ENCODE measurements around the gene ZNF689. TPM values are rescaled to one million over a fixed set of nuclear protein-coding genes. Genes with fewer than 3 reads are reported as not detected.
A peak's percentile ranks its signal among the peaks of the same experiment; 100 is the strongest.

ZNF689 gene
- total and polyA plus RNA-seq, 4 donors = 3.0 to 9.5 (median 4.7) TPM

GRCh38 chr16:30581457-30581856 is 28.7 kb downstream of the ZNF689 start:
- 90 to 91% methylated on average over 7 of the region's 7 CpGs for WGBS, 2 donors
- Histone ChIP-seq H3K36me3 (ENCODE audit: control insufficient read depth in 4 of 4, insufficient read depth in 4 of 4, low read length in 4 of 4) (peaks cover 0 to 25% (median 7%) of the 10 kb centered on the region in 4 donors), H3K4me1 (ENCODE audit: control insufficient read depth in 5 of 5, insufficient read depth in 5 of 5, low read length in 5 of 5) (peaks cover 0 to 12% (median 2%) of the 10 kb centered on the region in 5 donors), H3K27ac (ENCODE audit: low read depth in 1 of 2, low read length in 1 of 2) (no peak overlapping the region), H3K9ac (ENCODE audit: insufficient read depth in 1 of 2, low read length in 2 of 2) (no peak overlapping the region), H3K4me3 (no peak overlapping the region), H3K27me3 (ENCODE audit: control insufficient read depth in 3 of 3, insufficient read depth in 3 of 3, low read length in 2 of 3) (no peaks in the 10 kb centered on the region), H3K9me3 (ENCODE audit: control insufficient read depth in 4 of 4, insufficient read depth in 3 of 4, low read length in 3 of 4) (no peaks in the 10 kb centered on the region)
- TF ChIP-seq CTCF (IDR thresholded peaks at IDR 0.05; ENCODE audit: control extremely low read depth, extremely low read depth) = no peak
- ATAC-seq (ENCODE audit: insufficient read depth, low FRiP score) (no peak), DNase-seq (no peak)

GRCh38 chr16:30574678-30575077 is 35.5 kb downstream of the ZNF689 start:
- no peak overlapping the region for H3K27ac ChIP-seq (ENCODE audit: low read depth in 1 of 2, low read length in 1 of 2)
- TF ChIP-seq CTCF (IDR thresholded peaks at IDR 0.05; ENCODE audit: control extremely low read depth, extremely low read depth) = no peak
- H3K4me3 ChIP-seq = no peak overlapping the region
- ATAC-seq (ENCODE audit: insufficient read depth, low FRiP score) = no peak
- H3K4me1 ChIP-seq (ENCODE audit: control insufficient read depth in 5 of 5, insufficient read depth in 5 of 5, low read length in 5 of 5) = peaks cover 5 to 18% (median 8%) of the 10 kb centered on the region in 5 donors
- DNase-seq = no peak
- H3K36me3 ChIP-seq (ENCODE audit: control insufficient read depth in 4 of 4, insufficient read depth in 4 of 4, low read length in 4 of 4) = peaks cover 0 to 7% (median 4%) of the 10 kb centered on the region in 4 donors
- H3K9ac ChIP-seq (ENCODE audit: insufficient read depth in 1 of 2, low read length in 2 of 2) = no peak overlapping the region
- no peaks in the 10 kb centered on the region for H3K27me3 ChIP-seq (ENCODE audit: control insufficient read depth in 3 of 3, insufficient read depth in 3 of 3, low read length in 2 of 3)
- H3K9me3 ChIP-seq (ENCODE audit: control insufficient read depth in 4 of 4, insufficient read depth in 3 of 4, low read length in 3 of 4) = no peaks in the 10 kb centered on the region
- 83 to 86% methylated on average over 1 of the region's 1 CpG for WGBS, 2 donors

- WGBS, 2 donors = 0% methylated on average over 58 to 67 of the region's 67 CpGs
- Histone ChIP-seq H3K4me3 (peak within 1 kb of the TSS; percentile 44), H3K9me3 (ENCODE audit: control insufficient read depth in 4 of 4, insufficient read depth in 3 of 4, low read length in 3 of 4) (no peaks in the 10 kb centered on the region), H3K27ac (ENCODE audit: low read depth in 1 of 2, low read length in 1 of 2) (peak within 1 kb of the TSS; percentile 92 to 96), H3K27me3 (ENCODE audit: control insufficient read depth in 3 of 3, insufficient read depth in 3 of 3, low read length in 2 of 3) (no peaks in the 10 kb centered on the region), H3K36me3 (ENCODE audit: control insufficient read depth in 4 of 4, insufficient read depth in 4 of 4, low read length in 4 of 4) (peaks cover 0 to 4% (median 0%) of the 10 kb centered on the region in 4 donors), H3K4me1 (ENCODE audit: control insufficient read depth in 5 of 5, insufficient read depth in 5 of 5, low read length in 5 of 5) (peaks cover 5 to 18% (median 9%) of the 10 kb centered on the region in 5 donors), H3K9ac (ENCODE audit: insufficient read depth in 1 of 2, low read length in 2 of 2) (peak within 1 kb of the TSS; percentile 16 to 92)
- peak; percentile 86 for ATAC-seq (ENCODE audit: insufficient read depth, low FRiP score)
- DNase-seq = peak; percentile 98 to 99 (median 99)
- TF ChIP-seq CTCF (IDR thresholded peaks at IDR 0.05; ENCODE audit: control extremely low read depth, extremely low read depth) = no peak
Measured at GRCh38 chr16:30571445-30572322, 38.5 kb downstream of the ZNF689 start, which contains the start of gene ZNF688. TSS of gene ZNF688 (minus strand) at chr16:30571714. CDS start at chr16:30571629, 85 bp downstream.
